ENCODE results near the gene KIAA0232. TPM values are rescaled to one million over a fixed set of nuclear protein-coding genes. Genes with fewer than 3 reads are reported as not detected.
A peak's percentile ranks its signal among the peaks of the same experiment; 100 is the strongest.
"Not testable (repeated sequence)": the region's sequence is repeated elsewhere in the genome, so short reads cannot be mapped to it uniquely, and the experiment has no call there.

The KIAA0232 gene
- total and polyA plus RNA-seq, 4 donors: 8.9 to 34.4 (median 18.5) TPM

DNA sequence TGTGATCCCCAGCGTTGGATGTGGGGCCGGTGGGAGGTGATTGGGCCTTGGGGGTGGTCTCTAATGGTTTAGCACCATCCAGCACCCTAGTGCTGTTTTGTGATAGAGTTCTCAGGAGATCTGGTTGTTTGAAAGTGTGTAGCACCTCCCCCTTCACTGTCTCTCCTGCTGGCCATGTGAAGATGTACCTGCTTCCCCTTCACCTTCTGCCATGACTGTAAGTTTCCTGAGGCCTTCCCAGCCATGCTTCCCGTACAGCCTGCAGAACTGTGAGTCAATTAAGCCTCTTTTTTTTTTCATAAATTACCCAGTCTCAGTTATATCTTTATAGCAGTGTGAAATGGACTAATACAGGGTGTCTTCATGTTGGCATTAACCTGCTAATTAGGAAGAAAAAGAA lies 107.8 kb downstream of the KIAA0232 start:
- no peaks in the 10 kb centered on the region for H3K27me3 ChIP-seq (ENCODE audit: control insufficient read depth in 4 of 4, insufficient read depth in 4 of 4, low read length in 3 of 4)
- H3K36me3 ChIP-seq (ENCODE audit: control insufficient read depth in 4 of 4, insufficient read depth in 3 of 4, low read depth in 1 of 4, low read length in 3 of 4): no peaks in the 10 kb centered on the region
- H3K9me3 ChIP-seq (ENCODE audit: control insufficient read depth in 4 of 4, low read length in 3 of 4): peaks cover 0 to 3% (median 0%) of the 10 kb centered on the region in 4 donors
- peaks cover 19 to 47% (median 32%) of the 10 kb centered on the region in 4 donors for H3K4me1 ChIP-seq (ENCODE audit: control insufficient read depth in 4 of 4, insufficient read depth in 4 of 4, low read length in 3 of 4)
- no peak overlapping the region for H3K9ac ChIP-seq (ENCODE audit: low read depth in 1 of 2, low read length in 2 of 2)
- H3K4me3 ChIP-seq (ENCODE audit: low read depth in 1 of 3, low read length in 3 of 3): no peak overlapping the region
- no peak for DNase-seq (ENCODE audit: low spot score)
- H3K27ac ChIP-seq (ENCODE audit: low read depth in 1 of 2, low read length in 2 of 2): peak overlapping the region in 1 of 2 donors; percentile 92
- WGBS: 97% methylated on average over 3 of the region's 3 CpGs
- TF ChIP-seq NR2F2 (IDR thresholded peaks at IDR 0.05) (no peak), SP1 (IDR thresholded peaks at IDR 0.05) (no peak), TAF1 (conservative IDR thresholded peaks at IDR 0.05) (no peak), FOXA2 (IDR thresholded peaks at IDR 0.05) (no peak), RAD21 (IDR thresholded peaks at IDR 0.05) (no peak), HNF4A (conservative IDR thresholded peaks at IDR 0.05) (no peak), RXRA (IDR thresholded peaks at IDR 0.05) (no peak)
- TF ChIP-seq, protein P1, sequence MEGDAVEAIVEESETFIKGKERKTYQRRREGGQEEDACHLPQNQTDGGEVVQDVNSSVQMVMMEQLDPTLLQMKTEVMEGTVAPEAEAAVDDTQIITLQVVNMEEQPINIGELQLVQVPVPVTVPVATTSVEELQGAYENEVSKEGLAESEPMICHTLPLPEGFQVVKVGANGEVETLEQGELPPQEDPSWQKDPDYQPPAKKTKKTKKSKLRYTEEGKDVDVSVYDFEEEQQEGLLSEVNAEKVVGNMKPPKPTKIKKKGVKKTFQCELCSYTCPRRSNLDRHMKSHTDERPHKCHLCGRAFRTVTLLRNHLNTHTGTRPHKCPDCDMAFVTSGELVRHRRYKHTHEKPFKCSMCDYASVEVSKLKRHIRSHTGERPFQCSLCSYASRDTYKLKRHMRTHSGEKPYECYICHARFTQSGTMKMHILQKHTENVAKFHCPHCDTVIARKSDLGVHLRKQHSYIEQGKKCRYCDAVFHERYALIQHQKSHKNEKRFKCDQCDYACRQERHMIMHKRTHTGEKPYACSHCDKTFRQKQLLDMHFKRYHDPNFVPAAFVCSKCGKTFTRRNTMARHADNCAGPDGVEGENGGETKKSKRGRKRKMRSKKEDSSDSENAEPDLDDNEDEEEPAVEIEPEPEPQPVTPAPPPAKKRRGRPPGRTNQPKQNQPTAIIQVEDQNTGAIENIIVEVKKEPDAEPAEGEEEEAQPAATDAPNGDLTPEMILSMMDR (IDR thresholded peaks at IDR 0.05; ENCODE audit: low read depth, low read length, missing input control): no peak
- TF ChIP-seq, protein P2, sequence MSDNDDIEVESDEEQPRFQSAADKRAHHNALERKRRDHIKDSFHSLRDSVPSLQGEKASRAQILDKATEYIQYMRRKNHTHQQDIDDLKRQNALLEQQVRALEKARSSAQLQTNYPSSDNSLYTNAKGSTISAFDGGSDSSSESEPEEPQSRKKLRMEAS (IDR thresholded peaks at IDR 0.05): no peak

DNA sequence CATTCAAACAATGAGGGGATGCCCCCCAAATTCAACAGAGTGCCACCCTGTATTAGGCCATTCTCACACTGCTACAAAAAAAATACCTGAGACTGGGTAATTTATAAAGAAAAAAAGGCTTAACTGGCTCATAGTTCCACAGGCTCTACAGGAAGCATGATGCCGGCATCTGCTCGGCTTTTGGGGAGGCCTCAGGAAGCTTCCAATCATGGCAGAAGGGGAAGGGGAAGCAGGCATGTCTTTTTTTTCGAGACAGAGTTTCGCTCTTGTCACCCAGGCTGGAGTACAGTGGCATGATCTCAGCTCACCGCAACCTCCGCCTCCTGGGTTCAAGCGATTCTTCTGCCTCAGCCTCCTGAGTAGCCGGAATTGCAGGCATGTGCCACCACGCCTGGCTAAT lies 108.4 kb downstream of the KIAA0232 start:
- peak overlapping the region; percentile 91 to 92 for H3K27ac ChIP-seq (ENCODE audit: low read depth in 1 of 2, low read length in 2 of 2)
- 95% methylated on average over 9 of the region's 9 CpGs for WGBS
- not testable (repeated sequence) for H3K9me3 ChIP-seq (ENCODE audit: control insufficient read depth in 4 of 4, low read length in 3 of 4); H3K27me3 ChIP-seq (ENCODE audit: control insufficient read depth in 4 of 4, insufficient read depth in 4 of 4, low read length in 3 of 4); H3K9ac ChIP-seq (ENCODE audit: low read depth in 1 of 2, low read length in 2 of 2); H3K36me3 ChIP-seq (ENCODE audit: control insufficient read depth in 4 of 4, insufficient read depth in 3 of 4, low read depth in 1 of 4, low read length in 3 of 4); H3K4me3 ChIP-seq (ENCODE audit: low read depth in 1 of 3, low read length in 3 of 3); DNase-seq (ENCODE audit: low spot score)
- peaks cover 19 to 41% (median 29%) of the 10 kb centered on the region in 4 donors for H3K4me1 ChIP-seq (ENCODE audit: control insufficient read depth in 4 of 4, insufficient read depth in 4 of 4, low read length in 3 of 4)

DNA sequence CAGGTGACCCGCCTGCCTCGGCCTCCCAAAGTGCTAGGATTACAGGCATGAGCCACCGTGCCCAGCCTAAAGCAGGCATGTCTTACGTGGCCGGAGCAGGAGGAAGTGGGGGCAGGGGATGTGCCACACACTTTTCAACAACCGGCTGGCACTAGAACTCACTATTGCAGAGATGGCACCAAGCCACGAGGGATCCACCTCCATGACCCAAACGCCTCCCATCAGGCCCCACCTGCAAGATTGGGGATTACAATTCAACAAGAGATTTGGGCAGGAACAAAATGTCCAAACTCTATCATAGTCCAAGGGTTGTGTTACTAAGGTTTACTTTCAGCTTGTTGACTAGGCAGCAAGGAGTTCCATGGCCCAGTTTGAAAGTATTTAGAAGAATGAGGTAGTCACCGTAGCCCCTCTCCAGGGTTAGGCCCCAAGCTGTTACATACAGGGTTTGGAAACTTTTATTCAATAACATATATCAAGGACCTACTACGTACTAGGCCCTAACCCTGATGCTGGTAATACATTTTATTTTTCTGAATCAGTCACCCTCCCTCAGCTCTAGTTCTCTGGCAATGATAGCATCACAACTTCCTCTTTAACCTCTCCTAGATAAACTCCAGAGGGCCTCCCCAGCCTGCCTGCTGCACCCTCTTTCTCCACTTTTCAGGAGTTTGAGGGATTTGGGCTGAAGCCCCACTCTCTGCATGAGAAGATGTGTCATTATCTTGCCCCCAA lies 109.1 kb downstream of the KIAA0232 start:
- H3K27ac ChIP-seq (ENCODE audit: low read depth in 1 of 2, low read length in 2 of 2): peak overlapping the region; percentile 91 to 92
- peaks cover 0 to 3% (median 0%) of the 10 kb centered on the region in 4 donors for H3K9me3 ChIP-seq (ENCODE audit: control insufficient read depth in 4 of 4, low read length in 3 of 4)
- WGBS: 38% methylated on average over 10 of the region's 10 CpGs
- H3K9ac ChIP-seq (ENCODE audit: low read depth in 1 of 2, low read length in 2 of 2): peak overlapping the region; percentile 10 to 77
- no peak for DNase-seq (ENCODE audit: low spot score)
- H3K36me3 ChIP-seq (ENCODE audit: control insufficient read depth in 4 of 4, insufficient read depth in 3 of 4, low read depth in 1 of 4, low read length in 3 of 4): no peaks in the 10 kb centered on the region
- H3K4me3 ChIP-seq (ENCODE audit: low read depth in 1 of 3, low read length in 3 of 3): peak overlapping the region in 2 of 3 donors; percentile 20 to 28
- H3K27me3 ChIP-seq (ENCODE audit: control insufficient read depth in 4 of 4, insufficient read depth in 4 of 4, low read length in 3 of 4): no peaks in the 10 kb centered on the region
- H3K4me1 ChIP-seq (ENCODE audit: control insufficient read depth in 4 of 4, insufficient read depth in 4 of 4, low read length in 3 of 4): peaks cover 18 to 35% (median 26%) of the 10 kb centered on the region in 4 donors
- TF ChIP-seq RAD21 (IDR thresholded peaks at IDR 0.05) (peak; percentile 48 to 49), TAF1 (conservative IDR thresholded peaks at IDR 0.05) (peak; percentile 56), YY1 (IDR thresholded peaks at IDR 0.05) (peak; percentile 84), NR2F2 (IDR thresholded peaks at IDR 0.05) (no peak), FOXA1 (IDR thresholded peaks at IDR 0.05) (no peak), GABPA (IDR thresholded peaks at IDR 0.05 in 1 of 2, conservative IDR thresholded peaks at IDR 0.05 in 1 of 2) (peak in 1 of 2 donors; percentile 68), SP1 (IDR thresholded peaks at IDR 0.05) (peak; percentile 98), FOXA2 (IDR thresholded peaks at IDR 0.05) (peak; percentile 72), JUND (IDR thresholded peaks at IDR 0.05) (peak; percentile 59 to 73), EGR1 (IDR thresholded peaks at IDR 0.05; ENCODE audit: low read depth in 2 of 2) (peak; percentile 30 to 58)
- TF ChIP-seq, protein P1 (IDR thresholded peaks at IDR 0.05; ENCODE audit: low read depth, low read length, missing input control): no peak
- TF ChIP-seq, protein P3, sequence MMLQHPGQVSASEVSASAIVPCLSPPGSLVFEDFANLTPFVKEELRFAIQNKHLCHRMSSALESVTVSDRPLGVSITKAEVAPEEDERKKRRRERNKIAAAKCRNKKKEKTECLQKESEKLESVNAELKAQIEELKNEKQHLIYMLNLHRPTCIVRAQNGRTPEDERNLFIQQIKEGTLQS (IDR thresholded peaks at IDR 0.05): peak; percentile 72
- TF ChIP-seq, protein P4, sequence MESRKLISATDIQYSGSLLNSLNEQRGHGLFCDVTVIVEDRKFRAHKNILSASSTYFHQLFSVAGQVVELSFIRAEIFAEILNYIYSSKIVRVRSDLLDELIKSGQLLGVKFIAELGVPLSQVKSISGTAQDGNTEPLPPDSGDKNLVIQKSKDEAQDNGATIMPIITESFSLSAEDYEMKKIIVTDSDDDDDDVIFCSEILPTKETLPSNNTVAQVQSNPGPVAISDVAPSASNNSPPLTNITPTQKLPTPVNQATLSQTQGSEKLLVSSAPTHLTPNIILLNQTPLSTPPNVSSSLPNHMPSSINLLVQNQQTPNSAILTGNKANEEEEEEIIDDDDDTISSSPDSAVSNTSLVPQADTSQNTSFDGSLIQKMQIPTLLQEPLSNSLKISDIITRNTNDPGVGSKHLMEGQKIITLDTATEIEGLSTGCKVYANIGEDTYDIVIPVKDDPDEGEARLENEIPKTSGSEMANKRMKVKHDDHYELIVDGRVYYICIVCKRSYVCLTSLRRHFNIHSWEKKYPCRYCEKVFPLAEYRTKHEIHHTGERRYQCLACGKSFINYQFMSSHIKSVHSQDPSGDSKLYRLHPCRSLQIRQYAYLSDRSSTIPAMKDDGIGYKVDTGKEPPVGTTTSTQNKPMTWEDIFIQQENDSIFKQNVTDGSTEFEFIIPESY (IDR thresholded peaks at IDR 0.05): peak; percentile 85
